Superior temporal gyrus (tissue), 1 donor: Measurements from ENCODE around the gene CCDC80.
"Not testable (repeated sequence)": the region's sequence is repeated elsewhere in the genome, so short reads cannot be mapped to it uniquely, and the experiment has no call there.

Experiments
- DNase-seq: peaks from one replicate; pipeline ENCODE4 v3.0.0-alpha.2; 2016; ENCODE audit errors: extremely low spot score

The CCDC80 gene

GRCh38 chr3:112665009-112665408 lies 24.1 kb upstream of the CCDC80 start:
- DNase-seq: not testable (repeated sequence)

GRCh38 chr3:112656043-112656442 lies 15.1 kb upstream of the CCDC80 start:
- DNase-seq: no peak

DNA sequence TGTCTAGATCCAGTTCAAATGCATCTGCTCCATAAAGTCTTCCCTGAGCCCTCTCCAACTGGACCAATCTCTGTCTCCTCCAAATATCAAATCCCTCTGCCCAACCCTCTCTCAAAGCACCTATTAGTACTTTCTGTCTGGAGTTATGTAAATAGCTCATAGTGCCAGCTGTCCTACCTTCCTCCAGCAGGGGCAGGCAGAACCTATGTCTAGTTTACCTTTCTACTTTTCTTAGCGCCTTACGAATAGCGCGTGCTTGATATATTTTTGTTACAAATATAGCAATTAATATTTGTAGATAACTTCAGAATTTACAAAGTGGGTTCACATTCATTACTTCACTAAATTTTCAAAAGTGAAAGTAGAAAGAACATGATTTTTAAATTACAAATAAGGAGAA lies 14.0 kb upstream of the CCDC80 start:
- DNase-seq: no peak

- no peak for DNase-seq
Measured at GRCh38 chr3:112654492-112654891, 13.5 kb upstream of the CCDC80 start.

DNA sequence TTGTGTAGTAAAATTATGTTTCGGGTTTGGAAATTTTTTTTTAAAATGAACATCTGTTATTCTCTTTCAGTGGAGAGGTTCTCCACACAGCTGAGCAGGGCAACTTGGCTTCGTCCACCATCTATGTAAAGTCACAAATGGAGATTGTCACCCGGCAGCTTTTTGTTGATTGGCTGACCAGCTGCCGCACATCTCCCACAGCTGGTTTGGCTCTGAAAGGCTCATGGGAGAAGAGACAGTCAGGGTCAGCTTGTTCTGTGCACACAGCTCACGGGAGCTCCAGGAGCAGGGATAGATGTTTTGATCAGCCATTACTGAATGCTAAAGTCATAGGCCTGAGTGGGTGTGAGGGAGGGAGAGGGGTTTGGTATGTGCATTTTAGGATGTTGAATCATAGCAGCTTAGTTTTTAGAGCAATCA lies 12.9 kb upstream of the CCDC80 start:
- no peak for DNase-seq

DNA sequence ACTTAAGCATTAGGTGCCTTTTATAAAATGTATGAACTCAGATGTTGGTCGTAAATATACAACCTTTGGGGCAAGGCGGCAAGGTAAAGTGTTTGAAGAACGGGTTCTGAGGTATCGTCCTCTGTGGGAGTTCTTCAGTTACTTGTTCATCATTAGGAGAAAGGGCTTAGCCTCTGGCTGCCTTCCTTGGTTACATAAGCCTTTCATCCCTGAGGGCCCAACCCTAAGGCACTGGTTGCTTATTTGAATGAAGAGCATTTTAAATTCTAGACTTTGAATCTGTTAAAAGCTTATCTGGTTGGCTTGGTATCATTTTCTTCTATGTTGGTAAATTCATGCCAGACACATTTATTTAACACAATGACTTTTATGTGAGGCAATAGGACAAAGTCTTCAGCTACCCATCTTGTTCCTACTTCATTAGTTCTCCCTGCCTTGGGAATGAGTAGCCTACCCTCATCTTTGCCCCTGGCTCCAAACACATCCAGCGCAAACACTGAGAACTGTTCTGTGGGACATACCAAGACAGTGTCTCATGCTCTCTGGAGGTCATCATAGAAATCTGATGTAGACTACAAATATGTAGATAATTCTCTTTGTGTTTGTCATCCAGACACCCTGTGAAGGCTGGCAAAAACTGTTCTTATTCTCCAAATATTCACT lies 12.4 kb upstream of the CCDC80 start:
- DNase-seq: no peak

DNA sequence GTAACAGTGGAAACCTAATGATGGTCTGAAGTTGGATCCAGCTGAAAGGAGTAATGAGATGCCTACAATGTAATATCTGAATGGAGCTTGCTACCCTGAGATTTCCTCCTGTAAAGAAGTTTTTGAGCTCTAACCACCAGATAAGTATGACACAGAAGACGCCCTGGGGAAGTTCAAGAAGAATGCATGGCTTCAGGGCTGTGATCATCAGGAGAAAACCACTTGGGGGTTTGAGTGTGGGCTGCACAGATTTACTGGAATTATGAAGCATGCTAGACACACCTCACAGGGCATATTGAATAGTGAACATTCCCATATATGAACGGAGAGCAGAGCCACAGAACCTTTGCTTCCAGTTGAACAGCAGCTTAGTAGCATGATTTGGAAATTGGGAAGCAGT lies 10.6 kb upstream of the CCDC80 start:
- no peak for DNase-seq

DNA sequence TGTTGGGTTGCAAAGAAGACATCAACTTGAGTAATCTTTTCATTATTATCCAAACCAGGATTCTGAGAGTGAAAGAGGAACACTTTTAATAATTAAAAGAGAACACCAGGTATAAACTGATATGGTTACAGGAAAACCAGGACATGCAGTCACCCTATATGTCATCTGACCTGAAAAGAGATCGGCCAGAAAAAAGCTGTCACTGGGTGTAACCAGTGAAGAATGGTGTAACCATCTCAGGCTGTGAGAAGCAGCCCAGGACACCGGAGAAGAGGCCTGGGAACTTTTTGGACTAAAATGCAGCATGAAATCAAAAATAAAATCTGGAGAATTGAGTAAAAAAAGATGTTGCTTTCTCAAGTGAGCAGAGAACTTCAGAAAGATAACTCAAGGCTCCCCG lies 10.1 kb upstream of the CCDC80 start:
- DNase-seq: no peak

DNA sequence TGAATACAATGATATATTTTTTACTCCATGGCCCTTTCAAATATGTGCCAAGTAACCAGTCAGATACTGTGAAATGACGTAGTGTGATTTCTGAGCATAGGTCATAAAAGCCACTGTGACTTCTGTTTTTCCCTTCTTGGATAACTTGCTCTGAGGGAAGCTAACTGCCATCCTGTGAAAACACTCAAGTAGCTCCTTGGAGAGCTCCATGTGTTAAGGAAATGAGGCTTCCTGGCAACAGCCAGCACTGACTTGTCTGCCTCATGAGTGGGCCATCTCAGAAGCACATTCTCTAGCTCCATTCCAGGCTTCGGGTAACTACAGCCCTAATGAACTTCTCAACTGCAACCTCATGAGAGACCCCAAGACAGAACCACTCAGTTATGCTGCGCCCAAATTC lies 9.5 kb upstream of the CCDC80 start:
- no peak for DNase-seq

DNA sequence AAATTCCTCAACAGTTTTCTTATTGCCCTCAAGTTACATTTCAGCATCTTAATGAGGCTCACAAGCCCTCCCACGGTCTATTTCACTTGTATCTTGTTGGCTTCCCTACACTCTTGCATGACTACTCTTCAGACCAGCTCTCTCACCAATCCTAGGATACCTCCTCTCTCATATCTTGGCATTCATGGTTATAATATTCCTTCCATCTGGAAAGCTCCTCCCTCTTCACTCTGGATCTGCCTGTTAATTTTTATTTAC lies 8.5 kb upstream of the CCDC80 start:
- no peak for DNase-seq

GRCh38 chr3:112647122-112647521 lies 6.2 kb upstream of the CCDC80 start:
- no peak for DNase-seq

DNA sequence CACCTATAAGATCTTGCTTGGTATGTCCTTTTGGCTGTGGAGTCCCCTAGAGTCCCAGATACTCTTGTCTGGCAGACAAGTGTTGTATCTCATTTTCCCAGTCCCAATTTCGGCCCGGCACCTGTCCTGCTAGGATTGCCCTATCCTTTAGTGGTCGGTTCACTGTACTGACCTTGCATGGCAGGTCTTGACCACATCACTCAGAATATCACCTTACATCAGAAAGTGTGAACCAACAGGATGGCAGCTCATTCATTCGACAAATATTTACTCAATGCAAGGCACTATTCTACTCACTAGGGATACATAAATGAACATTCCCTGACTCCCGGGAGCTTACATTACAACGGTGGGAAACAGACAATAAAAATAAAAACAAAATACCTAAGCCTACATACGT lies 5.7 kb upstream of the CCDC80 start:
- no peak for DNase-seq

GRCh38 chr3:112644453-112644852 lies 3.5 kb upstream of the CCDC80 start:
- no peak for DNase-seq

GRCh38 chr3:112643621-112644240 lies 2.8 kb upstream of the CCDC80 start:
- DNase-seq: no peak

DNA sequence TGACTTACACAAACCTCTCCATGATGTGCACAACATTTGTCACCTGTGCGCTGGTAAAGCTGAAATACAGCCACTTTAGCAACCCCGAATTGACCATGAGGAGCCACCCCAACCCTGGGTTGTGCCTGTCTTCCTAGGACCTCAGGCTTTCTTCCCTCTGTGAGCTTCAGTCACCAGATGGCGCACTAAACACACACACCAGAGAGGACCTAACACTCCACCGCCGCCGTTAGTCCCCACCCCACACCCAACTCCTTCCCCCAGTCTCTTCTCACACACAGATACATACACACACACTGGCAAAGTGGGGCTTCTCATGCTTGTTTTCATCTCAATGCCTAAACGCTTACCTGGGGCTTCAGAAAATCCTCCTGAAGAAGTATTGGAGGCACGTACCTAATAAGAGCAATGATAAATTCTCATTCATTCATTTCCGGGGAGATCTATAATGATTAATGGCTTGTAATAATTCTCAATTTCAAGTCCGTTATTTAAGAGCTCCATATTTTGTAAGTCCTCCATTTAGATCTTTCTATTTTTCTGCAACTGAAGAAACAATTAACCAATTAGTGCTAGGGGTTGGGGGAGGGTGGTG lies 2.1 kb upstream of the CCDC80 start:
- peak; percentile 87 for DNase-seq

- DNase-seq: no peak
Measured at GRCh38 chr3:112640276-112640929, 540 bp downstream of the CCDC80 start.

GRCh38 chr3:112639455-112640225 lies 1.3 kb downstream of the CCDC80 start:
- no peak for DNase-seq

- DNase-seq: no peak
Measured at GRCh38 chr3:112638327-112639020, 2.5 kb downstream of the CCDC80 start.

- no peak for DNase-seq
Measured at GRCh38 chr3:112637700-112638099, 3.2 kb downstream of the CCDC80 start.

GRCh38 chr3:112635674-112636073 lies 5.3 kb downstream of the CCDC80 start:
- no peak for DNase-seq

DNA sequence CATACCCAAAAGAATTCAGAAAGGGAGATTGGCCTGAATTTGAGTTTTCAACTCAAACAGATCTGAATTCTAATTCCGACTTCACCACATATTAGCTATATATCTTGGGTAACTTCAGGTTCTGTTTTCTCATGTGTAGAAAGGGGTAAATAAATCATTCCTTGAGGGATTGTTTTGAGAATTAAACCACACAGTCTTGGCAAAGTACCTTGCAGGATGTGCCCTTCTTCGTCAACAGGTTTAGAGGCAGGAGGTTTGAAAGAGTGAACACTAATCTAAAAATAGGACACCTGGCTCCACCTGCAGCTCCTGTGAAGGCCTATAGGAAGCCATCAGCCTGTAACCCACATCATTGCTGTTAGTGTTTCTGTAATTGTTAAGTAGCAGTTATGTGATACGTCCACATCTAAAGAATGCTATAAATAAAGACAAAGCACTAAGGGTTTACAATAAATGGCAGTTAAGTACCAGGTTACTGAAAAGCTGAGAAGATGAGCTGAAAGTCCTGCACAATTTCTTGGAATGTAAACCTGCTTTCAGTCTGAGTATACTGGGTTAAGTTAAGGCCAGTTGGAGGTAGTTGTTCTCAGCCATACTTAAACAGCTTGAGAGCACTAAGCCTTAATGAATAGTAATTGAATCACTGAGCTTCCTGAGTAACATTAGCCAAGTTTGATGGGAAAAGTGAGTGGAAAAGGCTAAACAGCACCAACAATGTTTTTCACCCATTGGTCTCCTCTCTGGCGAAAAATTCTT lies 6.0 kb downstream of the CCDC80 start:
- no peak for DNase-seq
